Cardiac muscle cell (in vitro differentiated cells and primary cell): Measurements from ENCODE around the gene FMO5. TPM values are rescaled to one million over a fixed set of nuclear protein-coding genes. Genes with fewer than 3 reads are reported as not detected.

Experiments used
- DNase-seq, 2 donors: peaks; one replicate each; pipeline versions ENCODE4 v3.0.0 to v3.0.0-alpha.2; 2010 to 2017; ENCODE audit warnings: low read depth in 1 of 2, low spot score in 1 of 2
- H3K27ac ChIP-seq: fragments of 200-600 bp; sonication (generic); 2 replicates; pipeline ENCODE4 v1.5.1; 2016
- H3K27me3 ChIP-seq: fragments of 200-600 bp; sonication (generic); 2 replicates; pipeline ENCODE4 v1.6.0; 2016; ENCODE audit warnings: control low read depth
- H3K36me3 ChIP-seq: fragments of 200-600 bp; sonication (generic); 2 replicates; pipeline ENCODE4 v1.5.1; 2016; ENCODE audit warnings: control low read depth
- H3K4me1 ChIP-seq: fragments of 200-600 bp; sonication (generic); 2 replicates; pipeline ENCODE4 v1.8.1; 2017; ENCODE audit warnings: low read depth, mild to moderate bottlenecking, mixed run types
- H3K4me3 ChIP-seq: fragments of 200-600 bp; sonication (generic); 2 replicates; pipeline ENCODE4 v1.5.1; 2016; ENCODE audit warnings: mild to moderate bottlenecking
- H3K9me3 ChIP-seq: fragments of 200-600 bp; sonication (generic); 2 replicates; pipeline ENCODE4 v1.5.1; 2017; ENCODE audit warnings: low read depth, mild to moderate bottlenecking, control low read depth
- CTCF ChIP-seq: IDR thresholded peaks from 2 replicates; pipeline ENCODE4 v1.5.1; 2012; ENCODE audit warnings: low read depth, mild to moderate bottlenecking, low read length
- polyA plus RNA-seq: library from polyadenylated mRNA; unstranded; fragments of >200 nt; fragmentation: Nextera tagmentation; extraction: Ambion mirVana; gene quantifications from 2 replicates; pipeline ENCODE4 v1.2.1, GENCODE V29; 2016
- total RNA-seq: library from RNA; depleted of rRNA; stranded (reverse); fragments of >200 nt; gene quantifications from 2 replicates; pipeline ENCODE4 v1.2.3, GENCODE V29; 2016

FMO5 gene
- total and polyA plus RNA-seq, 2 experiments from 2014 or later: 0.75 to 1.8 TPM

- no peak overlapping the region for H3K4me3 ChIP-seq
- peaks cover 11% of the 10 kb centered on the region for H3K4me1 ChIP-seq
- H3K36me3 ChIP-seq: no peaks in the 10 kb centered on the region
- TF ChIP-seq CTCF: no peak
- DNase-seq: peak in 1 of 2 donors; percentile 12
- H3K9me3 ChIP-seq: no peaks in the 10 kb centered on the region
- H3K27me3 ChIP-seq: no peaks in the 10 kb centered on the region
- H3K27ac ChIP-seq: no peak overlapping the region
Measured at GRCh38 chr1:147214842-147215539, 10.1 kb downstream of the FMO5 start.

DNA sequence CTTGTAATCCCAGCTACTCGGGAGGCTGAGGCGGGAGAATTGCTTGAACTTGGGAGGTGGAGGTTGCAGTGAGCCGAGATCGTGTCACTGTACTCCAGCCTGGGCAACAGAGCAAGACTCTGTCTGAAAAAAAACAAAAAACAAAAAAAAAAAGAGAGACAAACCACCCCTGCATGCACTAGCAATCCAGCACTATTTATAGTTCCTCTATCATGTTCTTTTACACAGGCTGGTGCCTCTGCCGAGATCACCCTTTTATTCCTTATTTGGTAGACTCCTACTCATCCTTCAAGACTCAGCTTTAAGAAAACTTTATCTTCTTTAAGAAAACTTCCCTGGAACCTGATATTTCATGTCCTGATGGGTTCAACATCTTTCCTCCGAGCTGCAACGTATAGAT, 10.8 kb downstream of the FMO5 start:
- no peak overlapping the region for H3K27ac ChIP-seq
- DNase-seq: no peak
- H3K4me1 ChIP-seq: peaks cover 11% of the 10 kb centered on the region
- no peaks in the 10 kb centered on the region for H3K9me3 ChIP-seq
- H3K4me3 ChIP-seq: no peak overlapping the region
- no peaks in the 10 kb centered on the region for H3K27me3 ChIP-seq
- TF ChIP-seq CTCF: no peak
- no peaks in the 10 kb centered on the region for H3K36me3 ChIP-seq

- H3K36me3 ChIP-seq: no peaks in the 10 kb centered on the region
- TF ChIP-seq CTCF: no peak
- DNase-seq: no peak
- H3K27me3 ChIP-seq: no peaks in the 10 kb centered on the region
- H3K4me1 ChIP-seq: peaks cover 11% of the 10 kb centered on the region
- H3K9me3 ChIP-seq: no peaks in the 10 kb centered on the region
- no peak overlapping the region for H3K4me3 ChIP-seq
- no peak overlapping the region for H3K27ac ChIP-seq
Measured at GRCh38 chr1:147213271-147213670, 11.9 kb downstream of the FMO5 start.

DNA sequence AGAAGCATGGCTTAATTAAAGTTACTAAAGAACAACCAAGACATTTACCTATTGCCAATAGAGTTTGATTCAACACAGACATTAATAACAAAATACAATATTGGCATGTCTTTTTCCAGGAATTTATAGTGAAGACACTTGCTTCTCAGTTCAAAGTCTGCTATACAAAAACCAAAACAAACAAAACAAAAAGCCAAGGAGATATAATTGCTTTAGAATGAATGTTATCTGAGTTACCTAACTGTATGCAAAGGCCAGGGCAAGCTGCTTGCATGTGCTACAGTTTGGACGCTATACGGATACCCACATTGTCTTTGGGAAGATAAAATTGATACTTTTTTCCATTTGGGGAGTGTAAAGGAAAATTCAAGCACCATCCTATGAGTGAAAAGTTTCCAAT, 13.6 kb downstream of the FMO5 start:
- peaks cover 11% of the 10 kb centered on the region for H3K4me1 ChIP-seq

DNA sequence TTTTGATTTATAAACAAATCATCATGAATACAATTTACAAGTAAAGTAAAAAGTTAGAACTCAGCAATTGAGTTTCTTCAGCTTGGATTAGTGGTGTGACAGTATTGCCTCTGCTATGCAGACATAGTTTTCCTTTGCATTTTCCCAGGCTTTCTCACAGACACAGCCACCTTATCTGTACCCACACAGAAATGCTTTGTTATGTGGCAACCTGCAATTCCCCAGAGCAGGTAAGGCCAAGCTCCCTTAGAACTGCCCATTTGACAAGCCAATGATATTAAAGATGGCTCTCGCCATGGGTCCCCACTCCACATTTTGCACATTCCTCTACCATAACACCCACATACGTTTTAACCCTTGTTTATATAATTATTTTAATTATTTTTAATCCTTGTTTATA, 14.2 kb downstream of the FMO5 start:
- Histone ChIP-seq H3K4me3 (no peak overlapping the region), H3K4me1 (peaks cover 11% of the 10 kb centered on the region), H3K36me3 (no peaks in the 10 kb centered on the region), H3K27me3 (no peaks in the 10 kb centered on the region), H3K27ac (no peak overlapping the region), H3K9me3 (no peaks in the 10 kb centered on the region)
- no peak for DNase-seq
- TF ChIP-seq CTCF: no peak

More for the DNA sequence above, 13.6 kb downstream of the FMO5 start:
- H3K27ac ChIP-seq: no peak overlapping the region
- no peak for DNase-seq
- H3K27me3 ChIP-seq: no peaks in the 10 kb centered on the region
- TF ChIP-seq CTCF: no peak
- H3K36me3 ChIP-seq: no peaks in the 10 kb centered on the region
- H3K4me3 ChIP-seq: no peak overlapping the region
- no peaks in the 10 kb centered on the region for H3K9me3 ChIP-seq
